Astrocyte (in vitro differentiated cells and primary cell): ENCODE measurements around the gene CES1. TPM values are rescaled to one million over a fixed set of nuclear protein-coding genes. Genes with fewer than 3 reads are reported as not detected.

ENCODE experiments used
- DNase-seq: peaks from one replicate; pipeline ENCODE4 v3.0.0-alpha.2; 2010; ENCODE audit warnings: low read depth
- FAIRE-seq: peaks from 2 replicates; lab custom pipeline; 2011; peaks lifted over from hg19 to GRCh38; lab: Jason Lieb, UNC
- H2AFZ ChIP-seq: 2 replicates; pipeline ENCODE4 v1.6.0; 2012; ENCODE audit warnings: low read depth, low read length, inconsistent platforms
- H3K27ac ChIP-seq: 2 replicates; pipeline ENCODE4 v1.5.1; 2011; ENCODE audit warnings: low read depth, low read length, inconsistent platforms
- H3K27me3 ChIP-seq: 2 replicates; pipeline ENCODE4 v1.6.0; 2011; ENCODE audit warnings: low read length, inconsistent platforms; ENCODE audit not compliant: insufficient read depth
- H3K36me3 ChIP-seq: 2 replicates; pipeline ENCODE4 v1.5.1; 2011; ENCODE audit warnings: low read length, inconsistent platforms; ENCODE audit not compliant: insufficient read depth
- H3K4me1 ChIP-seq: 2 replicates; pipeline ENCODE4 v1.5.1; 2011; ENCODE audit warnings: low read length, inconsistent platforms; ENCODE audit not compliant: insufficient read depth
- H3K4me2 ChIP-seq: 2 replicates; pipeline ENCODE4 v1.6.0; 2012; ENCODE audit warnings: low read length, inconsistent platforms
- H3K4me3 ChIP-seq: 2 replicates; pipeline ENCODE4 v1.5.1; 2011; ENCODE audit warnings: low read depth, mild to moderate bottlenecking, low read length, inconsistent platforms; ENCODE audit not compliant: insufficient read depth
- H3K79me2 ChIP-seq: 2 replicates; pipeline ENCODE4 v1.6.0; 2012; ENCODE audit warnings: mild to moderate bottlenecking, low read length, inconsistent platforms; ENCODE audit not compliant: insufficient read depth
- H3K9ac ChIP-seq: 2 replicates; pipeline ENCODE4 v1.6.0; 2012; ENCODE audit warnings: mild to moderate bottlenecking, low read length, inconsistent platforms
- H3K9me3 ChIP-seq: 2 replicates; pipeline ENCODE4 v1.5.1; 2012; ENCODE audit warnings: low read depth, mild to moderate bottlenecking, low read length, inconsistent platforms; ENCODE audit not compliant: insufficient read depth
- H4K20me1 ChIP-seq: 2 replicates; pipeline ENCODE4 v1.6.0; 2012; ENCODE audit warnings: low read length, inconsistent platforms; ENCODE audit not compliant: insufficient read depth
- H3K27ac Mint-ChIP-seq: one replicate; pipeline ENCODE4 v1.8.0; 2021; ENCODE audit warnings: mild to moderate bottlenecking, mixed read lengths; ENCODE audit not compliant: unreplicated experiment
- H3K27me3 Mint-ChIP-seq: one replicate; pipeline ENCODE4 v1.8.0; 2021; ENCODE audit warnings: low read depth, mixed read lengths; ENCODE audit not compliant: unreplicated experiment
- H3K36me3 Mint-ChIP-seq: one replicate; pipeline ENCODE4 v1.8.0; 2021; ENCODE audit warnings: low read depth, mixed read lengths; ENCODE audit not compliant: unreplicated experiment
- H3K4me1 Mint-ChIP-seq: one replicate; pipeline ENCODE4 v1.8.0; 2021; ENCODE audit warnings: low read depth, mixed read lengths; ENCODE audit not compliant: unreplicated experiment
- H3K4me3 Mint-ChIP-seq: one replicate; pipeline ENCODE4 v1.8.0; 2021; ENCODE audit warnings: mild to moderate bottlenecking, moderate library complexity, mixed read lengths; ENCODE audit not compliant: unreplicated experiment
- H3K9me3 Mint-ChIP-seq: one replicate; pipeline ENCODE4 v1.8.0; 2021; ENCODE audit warnings: mild to moderate bottlenecking, mixed read lengths; ENCODE audit not compliant: unreplicated experiment
- CTCF ChIP-seq: IDR thresholded peaks from 2 replicates; pipeline ENCODE4 v1.5.1; 2011; ENCODE audit warnings: low read depth, mild to moderate bottlenecking, inconsistent platforms, low read length, moderate library complexity; ENCODE audit not compliant: insufficient read depth
- EZH2 ChIP-seq: IDR thresholded peaks from 2 replicates; pipeline ENCODE4 v1.6.1; 2012; ENCODE audit warnings: mild to moderate bottlenecking, low read length, inconsistent platforms; ENCODE audit not compliant: insufficient read depth
- total RNA-seq: library from RNA; stranded (reverse); gene quantifications from 2 replicates; pipeline ENCODE4 v1.2.1, GENCODE V29; 2021

CES1 gene
- total RNA-seq, 1 donor from 2014 or later, result not detected

- Histone ChIP-seq H3K9me3 (no peaks in the 10 kb centered on the region), H3K36me3 (no peaks in the 10 kb centered on the region), H3K4me1 (no peaks in the 10 kb centered on the region), H3K27me3 (no peaks in the 10 kb centered on the region), H3K4me3 (no peak overlapping the region), H3K79me2 (no peaks in the 10 kb centered on the region), H3K9ac (no peak overlapping the region), H3K27ac (no peak overlapping the region), H3K4me2 (no peak overlapping the region), H2AFZ (no peak overlapping the region), H4K20me1 (no peaks in the 10 kb centered on the region)
- FAIRE-seq, result no peak
- Mint-ChIP-seq H3K27ac (no peak overlapping the region), H3K4me3 (no peak overlapping the region), H3K27me3 (peaks cover 22% of the 10 kb centered on the region), H3K36me3 (no peaks in the 10 kb centered on the region), H3K9me3 (peaks cover 5% of the 10 kb centered on the region), H3K4me1 (no peaks in the 10 kb centered on the region)
- no peak for TF ChIP-seq EZH2
- no peak for TF ChIP-seq CTCF
- no peak for DNase-seq
Observed at GRCh38 chr16:55775857-55776256, 57.0 kb downstream of the CES1 start.

GRCh38 chr16:55773859-55774549, 58.9 kb downstream of the CES1 start:
- Mint-ChIP-seq H3K27me3 (peaks cover 26% of the 10 kb centered on the region), H3K27ac (no peak overlapping the region), H3K36me3 (no peaks in the 10 kb centered on the region), H3K9me3 (peaks cover 3% of the 10 kb centered on the region), H3K4me1 (no peaks in the 10 kb centered on the region), H3K4me3 (no peak overlapping the region)
- H3K79me2 ChIP-seq, result no peaks in the 10 kb centered on the region
- no peak overlapping the region for H2AFZ ChIP-seq
- no peak overlapping the region for H3K27ac ChIP-seq
- H3K4me2 ChIP-seq, result no peak overlapping the region
- DNase-seq (no peak), FAIRE-seq (no peak)
- H3K36me3 ChIP-seq, result no peaks in the 10 kb centered on the region
- H3K4me1 ChIP-seq, result no peaks in the 10 kb centered on the region
- no peaks in the 10 kb centered on the region for H4K20me1 ChIP-seq
- no peak overlapping the region for H3K4me3 ChIP-seq
- no peaks in the 10 kb centered on the region for H3K9me3 ChIP-seq
- H3K9ac ChIP-seq, result no peak overlapping the region
- H3K27me3 ChIP-seq, result no peaks in the 10 kb centered on the region
- TF ChIP-seq CTCF (no peak), EZH2 (no peak)

- H4K20me1 ChIP-seq, result no peaks in the 10 kb centered on the region
Observed at GRCh38 chr16:55765161-55765560, 67.7 kb downstream of the CES1 start.

More at GRCh38 chr16:55765161-55765560, 67.7 kb downstream of the CES1 start:
- no peaks in the 10 kb centered on the region for H3K4me1 ChIP-seq
- H2AFZ ChIP-seq, result no peak overlapping the region
- no peak overlapping the region for H3K4me2 ChIP-seq
- Mint-ChIP-seq H3K36me3 (no peaks in the 10 kb centered on the region), H3K9me3 (peaks cover 6% of the 10 kb centered on the region), H3K27me3 (peaks cover 60% of the 10 kb centered on the region), H3K4me3 (no peak overlapping the region), H3K4me1 (no peaks in the 10 kb centered on the region), H3K27ac (no peak overlapping the region)
- no peak overlapping the region for H3K27ac ChIP-seq
- FAIRE-seq, result no peak
- H3K9ac ChIP-seq, result no peak overlapping the region
- DNase-seq, result no peak
- H3K4me3 ChIP-seq, result no peak overlapping the region
- H3K79me2 ChIP-seq, result no peaks in the 10 kb centered on the region
- no peaks in the 10 kb centered on the region for H3K36me3 ChIP-seq
- TF ChIP-seq EZH2, result no peak
- no peak for TF ChIP-seq CTCF
- no peaks in the 10 kb centered on the region for H3K27me3 ChIP-seq
- no peaks in the 10 kb centered on the region for H3K9me3 ChIP-seq
